ENCODE data around the gene FBXO48. TPM values are rescaled to one million over a fixed set of nuclear protein-coding genes. Genes with fewer than 3 reads are reported as not detected.

FBXO48 gene
- polyA plus RNA-seq, 4 donors: 1.5 to 2.5 (median 1.9) TPM

DNA sequence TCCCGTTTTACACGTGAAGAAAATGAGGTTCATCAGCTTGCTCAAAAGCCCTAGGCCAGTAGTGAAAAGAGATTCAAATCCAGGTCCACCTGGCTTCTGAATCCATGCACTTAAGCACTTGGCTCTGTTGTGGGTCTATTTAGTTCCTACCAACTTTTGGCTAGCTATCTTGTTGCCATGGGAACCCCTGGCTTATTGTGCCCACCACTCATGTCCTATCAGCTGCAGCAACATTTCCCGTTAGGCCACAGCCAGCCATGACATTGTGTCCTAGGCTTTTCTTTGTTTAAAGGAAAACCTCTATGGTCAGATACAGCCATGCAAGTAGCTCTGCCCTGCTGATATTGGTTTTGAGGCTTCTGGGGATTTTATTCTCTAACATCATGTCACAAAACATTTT, 52.2 kb downstream of the FBXO48 start:
- no peak for DNase-seq (ENCODE audit: low read depth in 4 of 4, low spot score in 2 of 4)

DNA sequence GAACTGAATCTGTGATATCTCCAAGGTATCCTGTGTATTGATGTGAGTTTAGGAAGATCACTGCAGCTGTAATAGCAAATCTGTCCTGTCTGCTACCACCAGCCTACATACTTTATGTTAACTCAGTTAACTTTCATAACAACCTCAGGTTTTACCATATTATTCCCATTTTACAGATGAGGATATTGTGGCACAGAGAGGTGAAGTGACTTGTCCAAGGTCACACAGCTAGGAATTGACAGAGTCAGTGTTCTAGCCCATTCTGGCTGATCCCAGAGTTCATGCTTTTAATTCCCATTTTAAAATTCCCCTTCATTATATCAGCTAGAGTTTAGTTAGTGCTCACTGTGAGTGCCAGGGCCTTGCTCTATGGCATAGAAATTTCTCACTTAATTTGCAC, 52.6 kb downstream of the FBXO48 start:
- no peak for DNase-seq (ENCODE audit: low read depth in 4 of 4, low spot score in 2 of 4)

DNA sequence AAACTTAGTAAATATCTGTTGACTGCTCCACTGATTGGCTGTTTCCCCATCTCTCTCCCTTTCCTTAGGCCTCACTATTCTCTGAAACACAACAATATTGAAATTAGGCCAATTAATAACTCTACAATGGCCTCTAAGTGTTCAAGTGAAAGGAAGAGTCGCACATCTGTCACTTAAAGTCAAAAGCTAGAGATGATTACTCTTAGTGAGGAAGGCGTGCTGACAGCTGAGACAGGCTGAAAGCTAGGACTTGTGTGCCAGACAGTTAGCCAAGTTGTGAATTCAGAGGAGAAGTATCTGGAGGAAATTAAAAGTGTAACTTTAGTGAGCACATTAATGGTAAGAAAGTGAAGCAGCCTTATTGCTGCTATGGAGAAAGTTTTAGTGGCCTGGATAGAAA, 53.6 kb downstream of the FBXO48 start:
- no peak for DNase-seq (ENCODE audit: low read depth in 4 of 4, low spot score in 2 of 4)

DNA sequence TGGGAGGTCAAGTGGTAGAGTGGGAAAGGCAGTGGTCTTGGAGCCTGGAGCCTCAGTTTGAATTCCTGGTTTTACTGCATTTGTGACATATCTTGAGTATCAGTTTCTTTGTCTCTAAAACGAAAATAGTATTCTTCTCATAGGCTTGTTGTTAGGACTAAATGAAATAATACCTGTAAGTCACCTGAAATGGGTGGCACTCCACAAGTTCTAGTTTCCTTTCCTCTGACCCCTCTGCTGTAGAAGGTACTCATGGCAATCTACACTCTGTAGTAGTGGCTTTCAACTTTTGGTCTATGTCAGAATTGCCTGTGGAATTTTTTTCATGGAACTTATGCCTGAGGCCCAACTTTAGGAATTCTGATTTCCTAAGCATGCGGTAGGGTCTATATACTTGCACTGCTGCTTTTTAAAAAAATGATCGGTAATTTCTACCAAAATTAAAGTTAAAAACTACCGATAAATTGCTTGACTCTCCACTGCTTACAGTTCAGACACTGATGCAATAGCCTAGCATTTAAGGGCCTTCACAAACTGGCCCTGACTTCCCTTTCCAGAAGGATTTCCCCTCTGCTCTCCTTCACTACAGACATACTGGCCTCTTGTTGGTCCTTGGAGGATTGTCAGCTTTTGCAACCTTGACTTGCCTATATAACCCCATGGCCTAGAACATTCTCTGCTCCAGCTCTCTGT, 54.8 kb downstream of the FBXO48 start:
- DNase-seq (ENCODE audit: low read depth in 4 of 4, low spot score in 2 of 4): no peak

DNA sequence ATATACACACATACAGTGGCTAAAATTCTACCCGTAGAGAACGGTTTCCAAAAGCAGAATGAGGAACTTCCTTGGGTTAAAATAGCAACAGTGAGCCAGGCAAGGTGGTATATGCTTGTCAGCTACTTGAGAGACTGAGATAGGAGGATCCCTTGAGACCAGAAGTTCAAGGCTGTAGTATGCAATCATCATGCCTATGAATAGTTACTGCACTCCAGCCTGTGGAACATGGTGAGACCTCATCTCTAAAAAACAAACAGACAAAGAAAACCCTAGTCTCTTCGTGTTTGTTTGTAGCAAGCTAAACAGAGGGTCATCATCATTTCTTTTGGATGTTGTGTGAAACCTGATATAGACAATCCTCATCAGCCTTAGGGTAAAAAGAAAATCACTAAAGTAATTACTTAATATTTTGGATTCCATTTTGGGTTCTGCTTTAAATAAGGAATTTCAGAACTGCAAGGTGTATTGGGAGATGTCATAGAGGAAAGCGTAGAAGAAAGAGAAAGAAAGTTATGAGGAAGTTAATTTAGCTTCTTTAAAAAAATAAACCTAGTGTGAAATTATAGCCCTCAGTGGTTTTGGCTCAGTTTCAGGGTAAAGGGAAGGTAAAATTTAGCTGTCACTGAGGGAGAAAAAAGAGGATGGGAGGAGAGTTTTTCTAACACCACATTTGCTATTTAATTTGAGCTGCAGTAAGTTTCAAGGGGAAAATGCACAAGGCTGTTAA, 55.5 kb downstream of the FBXO48 start:
- DNase-seq (ENCODE audit: low read depth in 4 of 4, low spot score in 2 of 4): no peak

Other genes starting within 250 kb of the FBXO48 start
- gene PPP3R1, start 214.8 kb downstream of the FBXO48 start, polyA plus RNA-seq (ENCODE audit: insufficient read length in 4 of 4): 10 to 100 TPM; 47.0 to 64.9 (median 58.2) TPM
- gene CNRIP1, start 147.3 kb downstream of the FBXO48 start, polyA plus RNA-seq (ENCODE audit: insufficient read length in 4 of 4): 10 to 100 TPM; 19.8 to 27.5 (median 21.8) TPM
- 1 to 10 TPM; 3.5 to 7.2 (median 5.9) TPM for gene PLEK, start 102.0 kb downstream of the FBXO48 start, polyA plus RNA-seq (ENCODE audit: insufficient read length in 4 of 4)
- gene APLF, start 291 bp upstream of the FBXO48 start, polyA plus RNA-seq (ENCODE audit: insufficient read length in 4 of 4): 1 to 10 TPM; 3.3 to 4.1 (median 3.7) TPM
- gene PROKR1, start 176.3 kb upstream of the FBXO48 start, polyA plus RNA-seq (ENCODE audit: insufficient read length in 4 of 4): under 1 TPM; 0.20 to 0.45 (median 0.28) TPM

Measured in left renal cortex interstitium (tissue), 4 donors.